HG02973 (cell line): ENCODE measurements around the gene USP34.

Experiments
- ATAC-seq: cut with Tn5 transposase; IDR thresholded peaks from one replicate; pipeline ENCODE4 v1.9.1; 2021; ENCODE audit warnings: moderate library complexity; ENCODE audit not compliant: unreplicated experiment

The USP34 gene

GRCh38 chr2:61255580-61256437 is 215.1 kb downstream of the USP34 start:
- ATAC-seq = no peak

GRCh38 chr2:61254536-61254935 is 216.4 kb downstream of the USP34 start:
- no peak for ATAC-seq

- no peak for ATAC-seq
Measured at GRCh38 chr2:61253136-61253535, 217.8 kb downstream of the USP34 start.

GRCh38 chr2:61252031-61252430 is 218.9 kb downstream of the USP34 start:
- no peak for ATAC-seq

- no peak for ATAC-seq
Measured at GRCh38 chr2:61249521-61250071, 221.3 kb downstream of the USP34 start.

GRCh38 chr2:61247204-61247812 is 223.6 kb downstream of the USP34 start:
- ATAC-seq = no peak

GRCh38 chr2:61244694-61245093 is 226.2 kb downstream of the USP34 start:
- no peak for ATAC-seq

GRCh38 chr2:61241266-61241665 is 229.6 kb downstream of the USP34 start:
- no peak for ATAC-seq

- no peak for ATAC-seq
Measured at GRCh38 chr2:61238219-61239012, 232.5 kb downstream of the USP34 start.

GRCh38 chr2:61235716-61236115 is 235.2 kb downstream of the USP34 start:
- ATAC-seq = no peak

- ATAC-seq = no peak
Measured at GRCh38 chr2:61233581-61233980, 237.3 kb downstream of the USP34 start.

GRCh38 chr2:61229936-61230335 is 241.0 kb downstream of the USP34 start:
- ATAC-seq = no peak

- no peak for ATAC-seq
Measured at GRCh38 chr2:61222567-61222966, 248.3 kb downstream of the USP34 start.

- no peak for ATAC-seq
Measured at GRCh38 chr2:61221819-61222218, 249.1 kb downstream of the USP34 start.

- ATAC-seq = no peak
Measured at GRCh38 chr2:61220768-61221167, 250.1 kb downstream of the USP34 start.

GRCh38 chr2:61218817-61219170 is 252.1 kb downstream of the USP34 start:
- no peak for ATAC-seq

- ATAC-seq = no peak
Measured at GRCh38 chr2:61218076-61218816, 252.6 kb downstream of the USP34 start.

- ATAC-seq = no peak
Measured at GRCh38 chr2:61214171-61214570, 256.7 kb downstream of the USP34 start.

- no peak for ATAC-seq
Measured at GRCh38 chr2:61210332-61210981, 260.4 kb downstream of the USP34 start.

- ATAC-seq = no peak
Measured at GRCh38 chr2:61205132-61205531, 265.8 kb downstream of the USP34 start.
